MCF 10A (cell line): ENCODE data around the gene HDLBP. TPM values are rescaled to one million over a fixed set of nuclear protein-coding genes. Genes with fewer than 3 reads are reported as not detected.
A peak's percentile ranks its signal among the peaks of the same experiment; 100 is the strongest.

Experiments used
- BruUV-seq: library from RNA; stranded (reverse); fragments of 400-500 nt; replicated peaks from 2 replicates; lab custom pipeline; 2021; lab: Mats Ljungman, UMichigan
- CTCF ChIA-PET: fragments of 300-600 bp; sonication (Branson Sonifier 250); formaldehyde crosslinking; extraction: SDS; loops from one replicate; lab custom pipeline; 2021; ENCODE audit warnings: antibody characterized with exemption, inconsistent platforms; lab: Yijun Ruan, JAX
- POLR2A ChIA-PET: fragments of 300-600, 350-650 bp; sonication (Branson Sonifier 250); formaldehyde crosslinking; extraction: SDS; loops from one replicate; lab custom pipeline; 2020; ENCODE audit warnings: antibody characterized with exemption, inconsistent platforms; lab: Yijun Ruan, JAX
- DNase-seq: peaks from one replicate; pipeline ENCODE4 v3.0.0-alpha.2; 2018; ENCODE audit not compliant: unreplicated experiment
- H3K27ac Mint-ChIP-seq: one replicate; pipeline ENCODE4 v1.8.0; 2022; ENCODE audit warnings: mild to moderate bottlenecking, low read depth, mixed read lengths; ENCODE audit not compliant: unreplicated experiment
- H3K27me3 Mint-ChIP-seq: one replicate; pipeline ENCODE4 v1.8.0; 2022; ENCODE audit warnings: mixed read lengths; ENCODE audit not compliant: insufficient read depth, unreplicated experiment
- H3K36me3 Mint-ChIP-seq: one replicate; pipeline ENCODE4 v1.8.0; 2022; ENCODE audit warnings: mild to moderate bottlenecking, moderate library complexity, mixed read lengths; ENCODE audit not compliant: insufficient read depth, unreplicated experiment
- H3K4me1 Mint-ChIP-seq: one replicate; pipeline ENCODE4 v1.8.0; 2022; ENCODE audit warnings: mixed read lengths; ENCODE audit not compliant: insufficient read depth, unreplicated experiment
- H3K4me3 Mint-ChIP-seq: one replicate; pipeline ENCODE4 v1.8.0; 2022; ENCODE audit warnings: mild to moderate bottlenecking, moderate library complexity, mixed read lengths; ENCODE audit not compliant: unreplicated experiment
- H3K9me3 Mint-ChIP-seq: one replicate; pipeline ENCODE4 v1.8.0; 2022; ENCODE audit warnings: mixed read lengths; ENCODE audit not compliant: unreplicated experiment
- intact Hi-C: fragments of 100-400 bp; cut with micrococcal nuclease; formaldehyde crosslinking; loops from 2 replicates; pipeline ENCODE4 v1.14.1; 2022
- total RNA-seq: library from RNA; stranded (reverse); gene quantifications from 2 replicates; pipeline ENCODE4 v1.2.3, GENCODE V29; 2022
- TF ChIP-seq, protein P1 (sequence below): fragments of 200-600 bp; IDR thresholded peaks from one replicate; pipeline ENCODE4 v1.8.0; 2022; ENCODE audit warnings: antibody characterized with exemption, mild to moderate bottlenecking; ENCODE audit not compliant: unreplicated experiment

Gene HDLBP
- total RNA-seq, 1 experiment from 2014 or later: 670 TPM

DNA sequence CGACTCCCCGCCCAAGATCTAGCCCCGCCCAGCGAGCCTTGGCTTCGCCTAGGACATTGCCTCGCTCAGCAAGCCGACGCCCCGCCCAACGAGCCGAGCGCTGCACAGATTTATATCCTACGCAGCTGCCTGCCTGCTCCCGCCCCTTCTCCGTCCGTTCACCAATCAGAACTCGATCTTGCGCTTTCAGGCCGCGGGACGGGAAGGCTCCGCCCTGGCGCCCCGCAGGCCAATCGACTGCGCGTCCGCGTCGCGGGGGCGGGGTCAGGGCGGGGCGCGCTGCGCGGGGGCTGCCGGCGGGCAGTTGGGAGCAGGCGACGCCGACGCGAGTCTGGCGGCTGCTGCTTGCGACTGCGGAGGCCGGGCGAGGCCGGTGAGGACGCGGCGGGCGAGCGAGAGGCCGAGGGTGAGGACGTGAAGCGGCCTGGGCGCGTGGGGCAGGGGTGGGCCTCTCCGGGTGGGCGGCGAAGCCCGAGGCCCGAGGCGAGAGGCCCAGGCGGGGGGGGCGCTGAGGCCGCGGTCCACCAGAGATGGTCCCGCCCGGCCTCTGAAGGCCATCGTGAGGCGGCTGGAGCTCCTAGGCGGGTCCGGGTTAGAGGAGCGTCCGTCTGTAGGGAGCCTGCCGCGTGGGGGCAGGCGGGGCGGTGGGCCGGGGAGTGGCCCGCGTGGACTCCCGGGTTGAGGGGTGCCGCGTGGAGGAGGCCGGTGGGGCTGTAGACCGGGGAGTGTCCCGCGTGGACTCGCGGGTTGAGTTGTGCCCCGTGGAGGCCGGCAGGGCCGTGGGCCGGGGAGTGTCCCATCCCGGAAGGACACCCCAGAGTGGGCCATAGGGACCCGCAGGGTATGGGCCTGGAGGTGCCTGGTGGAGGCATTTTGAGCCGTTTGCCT, 40.8 kb upstream of the HDLBP start, which contains the start of gene FARP2:
FARP2 (plus strand) TSS at position 303 of the 888 bp plus-strand sequence. CDS start 16,823 bp downstream, outside the sequence.
- Mint-ChIP-seq H3K4me3 (peak within 1 kb of the TSS; percentile 73), H3K27ac (peak within 1 kb of the TSS; percentile 78), H3K27me3 (no peaks in the 10 kb centered on the region), H3K4me1 (peaks cover 34% of the 10 kb centered on the region), H3K9me3 (no peaks in the 10 kb centered on the region), H3K36me3 (peaks cover 34% of the 10 kb centered on the region)
- intact Hi-C loops: loop anchor here (10.0 kb wide), 1 partner anchor 279 kb away; the partner anchor contains the start of genes ATG4B and THAP4
- CTCF ChIA-PET: interaction anchor here (0.7 kb wide), 1 partner anchor 503 kb away, joined by 4 read pairs; no protein-coding TSS in a partner anchor
- no TSS peak for BruUV-seq
- DNase-seq: peak; percentile 95
- POLR2A ChIA-PET: interaction anchor here (0.6 to 1.1 kb wide), 5 partner anchors 25 to 207 kb away, joined by 3 to 5 read pairs (median 4); partner anchors contain the start of gene PASK
- TF ChIP-seq, protein P1, sequence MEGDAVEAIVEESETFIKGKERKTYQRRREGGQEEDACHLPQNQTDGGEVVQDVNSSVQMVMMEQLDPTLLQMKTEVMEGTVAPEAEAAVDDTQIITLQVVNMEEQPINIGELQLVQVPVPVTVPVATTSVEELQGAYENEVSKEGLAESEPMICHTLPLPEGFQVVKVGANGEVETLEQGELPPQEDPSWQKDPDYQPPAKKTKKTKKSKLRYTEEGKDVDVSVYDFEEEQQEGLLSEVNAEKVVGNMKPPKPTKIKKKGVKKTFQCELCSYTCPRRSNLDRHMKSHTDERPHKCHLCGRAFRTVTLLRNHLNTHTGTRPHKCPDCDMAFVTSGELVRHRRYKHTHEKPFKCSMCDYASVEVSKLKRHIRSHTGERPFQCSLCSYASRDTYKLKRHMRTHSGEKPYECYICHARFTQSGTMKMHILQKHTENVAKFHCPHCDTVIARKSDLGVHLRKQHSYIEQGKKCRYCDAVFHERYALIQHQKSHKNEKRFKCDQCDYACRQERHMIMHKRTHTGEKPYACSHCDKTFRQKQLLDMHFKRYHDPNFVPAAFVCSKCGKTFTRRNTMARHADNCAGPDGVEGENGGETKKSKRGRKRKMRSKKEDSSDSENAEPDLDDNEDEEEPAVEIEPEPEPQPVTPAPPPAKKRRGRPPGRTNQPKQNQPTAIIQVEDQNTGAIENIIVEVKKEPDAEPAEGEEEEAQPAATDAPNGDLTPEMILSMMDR: no peak

DNA sequence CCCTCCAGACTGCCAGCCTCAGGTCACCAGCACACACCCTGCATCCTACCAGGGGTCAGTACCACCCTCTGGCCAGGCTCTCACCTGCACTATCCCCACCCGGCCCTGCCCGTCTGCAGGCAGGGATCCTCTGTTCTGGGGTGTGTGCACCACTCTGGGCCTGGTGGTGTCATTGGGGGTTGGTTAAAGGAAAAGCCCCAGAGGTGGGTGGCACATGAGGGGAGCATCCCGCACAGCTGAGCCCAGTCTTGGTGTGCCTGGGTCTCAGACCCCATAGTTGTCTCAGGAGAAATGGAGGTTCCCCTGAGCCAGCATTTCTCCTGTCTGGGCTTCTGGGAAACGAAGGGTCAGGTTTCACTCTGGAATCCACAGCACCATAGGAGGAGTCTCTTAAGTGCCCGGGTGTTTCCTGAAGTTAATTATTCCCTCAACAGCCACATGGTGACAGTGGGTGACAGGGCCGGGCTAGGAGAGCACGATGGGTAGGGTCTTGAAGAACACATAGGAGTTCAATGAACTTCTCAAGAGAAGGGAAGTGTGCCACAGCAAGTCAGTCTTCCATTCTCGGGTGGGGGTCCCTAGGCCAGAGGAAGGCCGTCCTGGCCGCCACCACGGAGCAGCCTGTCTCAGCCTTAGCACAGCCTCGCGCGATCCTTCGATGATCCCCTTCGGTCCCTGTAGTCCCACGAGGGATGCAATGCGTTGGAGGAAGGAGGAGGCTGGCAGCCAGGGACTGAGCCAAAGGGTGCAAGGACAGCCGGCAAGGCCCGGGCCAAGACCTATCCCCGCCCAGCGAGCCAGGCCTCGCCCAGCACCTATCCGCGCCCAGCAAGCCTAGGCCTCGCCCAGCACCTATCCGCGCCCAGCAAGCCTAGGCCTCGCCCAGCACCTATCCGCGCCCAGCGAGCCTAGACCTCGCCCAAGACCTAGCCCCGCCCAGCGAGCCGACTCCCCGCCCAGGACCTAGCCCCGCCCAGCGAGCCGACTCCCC, 39.5 kb upstream of the HDLBP start:
- DNase-seq: peak; percentile 84
- no peaks in the 10 kb centered on the region for H3K9me3 Mint-ChIP-seq
- no peak overlapping the region for H3K27ac Mint-ChIP-seq
- peaks cover 31% of the 10 kb centered on the region for H3K4me1 Mint-ChIP-seq
- no peak overlapping the region for H3K4me3 Mint-ChIP-seq
- TF ChIP-seq, protein P1: no peak
- intact Hi-C loops: loop anchor here (10.0 kb wide), 1 partner anchor 280 kb away; the partner anchor contains the start of genes ATG4B and THAP4
- BruUV-seq: no TSS peak
- peaks cover 42% of the 10 kb centered on the region for H3K36me3 Mint-ChIP-seq
- ChIA-PET POLR2A (interaction anchor here (1.0 to 1.1 kb wide), 3 partner anchors 25 to 206 kb away, joined by 3 to 5 read pairs (median 4); partner anchors contain the start of gene PASK), CTCF (no interaction called here)
- no peaks in the 10 kb centered on the region for H3K27me3 Mint-ChIP-seq

- POLR2A ChIA-PET: interaction anchor here (1.2 to 1.7 kb wide), 2 partner anchors 33 to 36 kb away, joined by 4 to 7 read pairs; no protein-coding TSS in a partner anchor
- H3K4me1 Mint-ChIP-seq: peaks cover 14% of the 10 kb centered on the region
- BruUV-seq: no TSS peak
- DNase-seq: no peak
- no peaks in the 10 kb centered on the region for H3K9me3 Mint-ChIP-seq
- no peaks in the 10 kb centered on the region for H3K27me3 Mint-ChIP-seq
- no peak overlapping the region for H3K27ac Mint-ChIP-seq
- CTCF ChIA-PET: no interaction called here
- TF ChIP-seq, protein P1: no peak
- no peak overlapping the region for H3K4me3 Mint-ChIP-seq
- H3K36me3 Mint-ChIP-seq: peaks cover 68% of the 10 kb centered on the region
- intact Hi-C loops: loop anchor here (10.0 kb wide), 1 partner anchor 283 kb away; the partner anchor contains the start of genes ATG4B and THAP4
Measured at GRCh38 chr2:241352227-241352626, 36.8 kb upstream of the HDLBP start.
